ENCODE measurements around the gene CPT1B.
A peak's percentile ranks its signal among the peaks of the same experiment; 100 is the strongest.

Gene CPT1B

DNA sequence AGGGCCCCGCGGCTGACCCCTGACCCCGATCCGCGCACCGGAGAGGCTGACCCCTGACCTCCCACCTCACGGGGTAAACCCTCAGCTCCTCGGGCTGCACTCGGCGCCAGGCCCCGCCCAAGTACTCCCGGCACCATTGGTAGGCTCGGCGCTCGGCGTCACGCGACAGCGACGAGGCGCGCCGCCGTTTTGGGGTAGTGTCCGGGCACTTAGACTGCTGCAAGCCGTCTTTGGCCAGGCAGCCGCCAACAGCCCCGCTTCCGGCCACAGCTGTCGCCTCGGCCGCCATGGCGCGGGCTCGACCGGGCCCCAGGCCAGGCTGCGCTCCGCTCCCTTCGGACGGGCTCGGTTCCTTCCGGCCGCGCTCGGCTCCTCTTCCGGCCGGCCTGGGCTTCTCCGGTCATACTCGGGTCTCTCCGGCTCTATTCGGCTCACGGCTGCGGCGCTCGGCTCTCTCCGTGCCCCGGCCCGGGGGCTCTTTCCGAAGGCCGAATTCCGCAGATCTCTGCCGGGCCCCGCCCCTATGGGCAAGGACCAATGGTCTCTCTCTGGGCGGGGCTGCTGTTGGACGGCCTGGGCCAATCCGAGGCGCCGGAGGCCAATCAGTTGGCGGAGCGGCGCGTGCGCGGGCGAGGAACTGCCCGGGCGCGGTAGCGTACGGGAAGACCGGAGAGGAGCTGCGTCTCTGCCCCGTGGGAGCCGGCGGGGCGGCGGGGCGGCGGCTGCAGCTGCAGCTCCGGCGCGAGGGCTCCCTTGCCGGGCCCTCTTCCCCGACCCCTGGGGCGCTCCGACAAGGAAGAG is 4.5 kb upstream of the CPT1B start, which contains the start of gene CHKB (continued):
- TF ChIP-seq YY2 (tag by site-specific recombination; IDR thresholded peaks at IDR 0.05) (peak; percentile 81), ZNF324 (tag by site-specific recombination; IDR thresholded peaks at IDR 0.05) (peak; percentile 31; the same call in 1 of the 2 replicates)

DNA sequence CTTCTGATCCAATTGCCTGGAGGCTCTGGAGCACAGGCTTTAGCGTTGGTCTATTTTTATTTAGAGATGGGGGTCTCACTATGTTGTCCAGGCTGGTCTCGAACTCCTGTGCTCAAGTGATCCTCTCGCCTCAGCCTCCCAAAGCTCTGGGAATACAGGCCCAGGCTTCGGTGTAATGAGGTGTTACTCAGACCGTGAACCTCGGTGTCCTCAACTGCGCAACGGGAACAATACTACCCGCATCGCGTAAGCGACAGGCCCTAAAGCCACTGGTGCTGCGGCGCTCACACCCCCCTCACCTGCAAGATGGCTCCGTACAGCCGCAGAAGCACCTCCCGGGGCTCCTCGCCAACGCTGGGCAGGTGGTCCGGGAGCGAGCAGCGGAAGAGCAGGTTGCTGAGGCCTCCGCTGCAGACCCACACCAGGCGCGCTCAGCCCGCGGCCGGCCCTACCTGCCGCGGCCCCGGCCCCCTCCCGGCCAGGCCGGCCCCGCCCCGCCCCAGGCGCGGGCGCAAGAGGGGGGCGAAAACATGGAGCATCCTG is 3.8 kb upstream of the CPT1B start:
- peak overlapping the region; percentile 99 for H3K27ac ChIP-seq (ENCODE audit: extremely low read depth, low read depth, low read length)
- POLR2A ChIA-PET = interaction anchor here (0.6 to 3.2 kb wide), 10 partner anchors 10 to 84 kb away, joined by 3 to 22 read pairs (median 4); partner anchors contain the start of genes ARSA, LMF2, SCO2 and SYCE3
- TF ChIP-seq, protein P1, sequence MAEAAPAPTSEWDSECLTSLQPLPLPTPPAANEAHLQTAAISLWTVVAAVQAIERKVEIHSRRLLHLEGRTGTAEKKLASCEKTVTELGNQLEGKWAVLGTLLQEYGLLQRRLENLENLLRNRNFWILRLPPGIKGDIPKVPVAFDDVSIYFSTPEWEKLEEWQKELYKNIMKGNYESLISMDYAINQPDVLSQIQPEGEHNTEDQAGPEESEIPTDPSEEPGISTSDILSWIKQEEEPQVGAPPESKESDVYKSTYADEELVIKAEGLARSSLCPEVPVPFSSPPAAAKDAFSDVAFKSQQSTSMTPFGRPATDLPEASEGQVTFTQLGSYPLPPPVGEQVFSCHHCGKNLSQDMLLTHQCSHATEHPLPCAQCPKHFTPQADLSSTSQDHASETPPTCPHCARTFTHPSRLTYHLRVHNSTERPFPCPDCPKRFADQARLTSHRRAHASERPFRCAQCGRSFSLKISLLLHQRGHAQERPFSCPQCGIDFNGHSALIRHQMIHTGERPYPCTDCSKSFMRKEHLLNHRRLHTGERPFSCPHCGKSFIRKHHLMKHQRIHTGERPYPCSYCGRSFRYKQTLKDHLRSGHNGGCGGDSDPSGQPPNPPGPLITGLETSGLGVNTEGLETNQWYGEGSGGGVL (tag by site-specific recombination; IDR thresholded peaks at IDR 0.05) = 0 out of 2 replicates have a peak, but pooled peaks have one; percentile 21
- TF ChIP-seq ZNF341 (tag by site-specific recombination; IDR thresholded peaks at IDR 0.05; ENCODE audit: low read depth) = 0 out of 2 replicates have a peak, but pooled peaks have one; percentile 20
- no peak for TF ChIP-seq ZFP37 (tag by site-specific recombination; IDR thresholded peaks at IDR 0.05)
- TF ChIP-seq ZXDB (tag by site-specific recombination; IDR thresholded peaks at IDR 0.05) = no peak
- TF ChIP-seq GLIS1 (tag by site-specific recombination; IDR thresholded peaks at IDR 0.05) = 0 out of 2 replicates have a peak, but pooled peaks have one; percentile 21
- no peak for TF ChIP-seq ZNF610 (tag by site-specific recombination; IDR thresholded peaks at IDR 0.05; ENCODE audit: borderline replicate concordance)
- no peak for TF ChIP-seq MEIS1 (CRISPR knock-in tag; IDR thresholded peaks at IDR 0.05; ENCODE audit: borderline replicate concordance)
- TF ChIP-seq ZNF121 (tag by site-specific recombination; IDR thresholded peaks at IDR 0.05) = peak; percentile 99
- TF ChIP-seq ZBTB20 (tag by site-specific recombination; IDR thresholded peaks at IDR 0.05) = peak; percentile 86
- TF ChIP-seq ZIC2 (tag by site-specific recombination; IDR thresholded peaks at IDR 0.05) = 0 out of 2 replicates have a peak, but pooled peaks have one; percentile 25
- TF ChIP-seq GLIS2 (tag by site-specific recombination; IDR thresholded peaks at IDR 0.05) = 0 out of 2 replicates have a peak, but pooled peaks have one; percentile 46
- TF ChIP-seq ZNF629 (tag by site-specific recombination; IDR thresholded peaks at IDR 0.05) = no peak
- peaks cover 3% of the 10 kb centered on the region; the same call in 1 of the 2 replicates for H3K4me1 ChIP-seq (ENCODE audit: control insufficient read depth, insufficient read depth, low read length)
- peak overlapping the region; percentile 80 for H3K4me3 ChIP-seq (ENCODE audit: low read depth, low read length)
- peaks cover 21 to 54% of the 10 kb centered on the region in 2 experiments for H3K36me3 ChIP-seq (ENCODE audit: control insufficient read depth in 2 of 2, insufficient read depth in 1 of 2, low read length in 2 of 2)
- H3K9me3 ChIP-seq (ENCODE audit: control insufficient read depth, insufficient read depth, low read depth, low read length) = no peaks in the 10 kb centered on the region
- CTCF ChIA-PET = interaction anchor here (1.0 to 1.6 kb wide), 3 partner anchors 19 to 56 kb away, joined by 4 to 11 read pairs (median 7); partner anchors contain the start of genes SCO2 and SYCE3

DNA sequence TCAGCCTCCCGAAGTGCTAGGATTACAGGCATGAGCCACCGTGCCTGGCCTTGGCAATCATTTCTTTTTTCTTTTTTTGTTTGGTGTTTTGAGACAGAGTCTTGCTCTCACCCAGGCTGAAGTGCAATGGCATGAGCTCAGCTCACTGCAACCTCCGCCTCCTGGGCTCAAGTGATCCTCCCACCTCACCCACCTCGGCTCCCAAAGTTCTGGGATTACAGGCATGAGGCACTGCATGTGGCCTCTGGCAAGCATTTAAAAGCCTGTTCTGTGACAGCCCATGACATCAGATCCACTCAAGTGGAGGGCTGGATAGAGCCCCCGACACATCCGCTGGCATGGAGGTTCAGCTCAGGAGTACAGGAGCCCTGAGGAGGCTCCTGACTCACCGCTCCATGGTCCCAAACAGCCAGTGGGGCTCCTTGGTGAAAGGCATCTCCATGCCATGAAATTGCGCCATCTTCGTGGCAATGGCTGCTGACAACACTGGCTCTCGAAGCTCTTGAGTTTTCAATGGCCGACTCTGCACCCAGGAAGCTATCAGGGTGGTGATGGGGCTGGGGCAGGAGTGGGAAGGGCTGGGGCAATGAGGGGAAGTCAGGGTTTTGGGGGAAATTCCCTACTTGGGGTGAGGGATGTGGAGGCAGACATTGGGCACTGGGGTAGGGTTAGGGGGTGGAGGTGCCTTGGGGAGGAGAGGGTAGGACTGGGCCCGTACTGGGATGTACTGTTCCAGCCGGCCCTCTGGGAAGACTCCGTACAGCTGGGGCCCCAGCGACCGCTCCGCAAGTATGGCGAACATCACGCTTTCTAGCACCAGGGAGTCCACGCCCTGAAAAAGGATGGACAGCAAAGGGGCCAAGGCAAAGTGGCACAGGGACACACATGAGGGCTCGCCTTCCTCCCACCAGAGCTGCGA is 3.1 kb upstream of the CPT1B start:
- H3K4me1 ChIP-seq (ENCODE audit: control insufficient read depth, insufficient read depth, low read length) = peaks cover 3% of the 10 kb centered on the region; the same call in 1 of the 2 replicates
- H3K4me3 ChIP-seq (ENCODE audit: low read depth, low read length) = peak overlapping the region; percentile 80
- POLR2A ChIA-PET = interaction anchor here (0.6 to 3.2 kb wide), 5 partner anchors 9 to 56 kb away, joined by 3 to 22 read pairs (median 15); partner anchors contain the start of genes SCO2 and SYCE3
- peaks cover 25 to 61% of the 10 kb centered on the region in 2 experiments for H3K36me3 ChIP-seq (ENCODE audit: control insufficient read depth in 2 of 2, insufficient read depth in 1 of 2, low read length in 2 of 2)
- CTCF ChIA-PET = interaction anchor here (0.6 to 1.5 kb wide), 4 partner anchors 18 to 119 kb away, joined by 3 to 11 read pairs (median 4); partner anchors contain the start of genes SCO2 and SYCE3
- H3K27ac ChIP-seq (ENCODE audit: extremely low read depth, low read depth, low read length) = peak overlapping the region; percentile 99; the same call in 1 of the 2 replicates
- peak; percentile 66 for TF ChIP-seq EGR2 (tag by site-specific recombination; IDR thresholded peaks at IDR 0.05; ENCODE audit: low read depth)
- TF ChIP-seq ZNF223 (tag by site-specific recombination; IDR thresholded peaks at IDR 0.05) = no peak
- peak; percentile 75 for TF ChIP-seq ZFHX2 (tag by site-specific recombination; conservative IDR thresholded peaks at IDR 0.05)
- 0 out of 2 replicates have a peak, but pooled peaks have one; percentile 17 for TF ChIP-seq GLIS2 (tag by site-specific recombination; IDR thresholded peaks at IDR 0.05)
- no peak for TF ChIP-seq ZNF426 (tag by site-specific recombination; IDR thresholded peaks at IDR 0.05)
- TF ChIP-seq GLIS1 (tag by site-specific recombination; IDR thresholded peaks at IDR 0.05) = 0 out of 2 replicates have a peak, but pooled peaks have one; percentile 23
- TF ChIP-seq ZNF660 (tag by site-specific recombination; IDR thresholded peaks at IDR 0.05) = peak; percentile 58; the same call in 1 of the 2 replicates
- peak; percentile 58; the same call in 1 of the 2 replicates for TF ChIP-seq YY2 (tag by site-specific recombination; IDR thresholded peaks at IDR 0.05)
- no peaks in the 10 kb centered on the region for H3K9me3 ChIP-seq (ENCODE audit: control insufficient read depth, insufficient read depth, low read depth, low read length)
